NCI-H1694 treated with DMSO at 0.1 percent for 48 hours (cell line): ENCODE data around the gene MGMT.
A peak's percentile ranks its signal among the peaks of the same experiment; 100 is the strongest.
"Not testable (repeated sequence)": the region's sequence is repeated elsewhere in the genome, so short reads cannot be mapped to it uniquely, and the experiment has no call there.

ENCODE experiments used
- DNase-seq: peaks from one replicate; lab custom pipeline; 2025; lab: John Stamatoyannopoulos, UW

MGMT gene

DNA sequence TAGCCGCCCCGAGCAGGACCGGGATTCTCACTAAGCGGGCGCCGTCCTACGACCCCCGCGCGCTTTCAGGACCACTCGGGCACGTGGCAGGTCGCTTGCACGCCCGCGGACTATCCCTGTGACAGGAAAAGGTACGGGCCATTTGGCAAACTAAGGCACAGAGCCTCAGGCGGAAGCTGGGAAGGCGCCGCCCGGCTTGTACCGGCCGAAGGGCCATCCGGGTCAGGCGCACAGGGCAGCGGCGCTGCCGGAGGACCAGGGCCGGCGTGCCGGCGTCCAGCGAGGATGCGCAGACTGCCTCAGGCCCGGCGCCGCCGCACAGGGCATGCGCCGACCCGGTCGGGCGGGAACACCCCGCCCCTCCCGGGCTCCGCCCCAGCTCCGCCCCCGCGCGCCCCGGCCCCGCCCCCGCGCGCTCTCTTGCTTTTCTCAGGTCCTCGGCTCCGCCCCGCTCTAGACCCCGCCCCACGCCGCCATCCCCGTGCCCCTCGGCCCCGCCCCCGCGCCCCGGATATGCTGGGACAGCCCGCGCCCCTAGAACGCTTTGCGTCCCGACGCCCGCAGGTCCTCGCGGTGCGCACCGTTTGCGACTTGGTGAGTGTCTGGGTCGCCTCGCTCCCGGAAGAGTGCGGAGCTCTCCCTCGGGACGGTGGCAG is at the start of gene MGMT:
Gene MGMT, plus strand, starts transcription at position 539 of the 656 bp plus-strand sequence.
- no peak for DNase-seq

DNA sequence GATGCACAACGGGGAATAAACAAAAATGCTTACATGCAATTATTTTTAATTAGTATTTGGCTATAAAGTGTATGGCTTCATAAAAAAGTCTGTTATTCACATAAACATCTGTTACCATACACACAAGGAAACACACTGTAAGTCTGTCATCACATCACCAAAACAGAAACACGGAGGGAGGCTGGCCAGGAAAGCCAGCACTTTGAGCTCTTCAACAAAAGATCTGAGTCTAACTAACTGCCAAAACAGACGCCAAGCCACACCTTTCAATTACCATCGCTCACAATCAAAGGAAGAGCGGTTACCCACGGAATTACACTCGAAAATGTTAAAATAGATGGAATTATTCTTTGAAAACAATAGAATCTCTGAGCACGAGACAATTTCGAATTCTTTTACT is 49.2 kb upstream of the MGMT start:
- DNase-seq = peak; percentile 68

DNA sequence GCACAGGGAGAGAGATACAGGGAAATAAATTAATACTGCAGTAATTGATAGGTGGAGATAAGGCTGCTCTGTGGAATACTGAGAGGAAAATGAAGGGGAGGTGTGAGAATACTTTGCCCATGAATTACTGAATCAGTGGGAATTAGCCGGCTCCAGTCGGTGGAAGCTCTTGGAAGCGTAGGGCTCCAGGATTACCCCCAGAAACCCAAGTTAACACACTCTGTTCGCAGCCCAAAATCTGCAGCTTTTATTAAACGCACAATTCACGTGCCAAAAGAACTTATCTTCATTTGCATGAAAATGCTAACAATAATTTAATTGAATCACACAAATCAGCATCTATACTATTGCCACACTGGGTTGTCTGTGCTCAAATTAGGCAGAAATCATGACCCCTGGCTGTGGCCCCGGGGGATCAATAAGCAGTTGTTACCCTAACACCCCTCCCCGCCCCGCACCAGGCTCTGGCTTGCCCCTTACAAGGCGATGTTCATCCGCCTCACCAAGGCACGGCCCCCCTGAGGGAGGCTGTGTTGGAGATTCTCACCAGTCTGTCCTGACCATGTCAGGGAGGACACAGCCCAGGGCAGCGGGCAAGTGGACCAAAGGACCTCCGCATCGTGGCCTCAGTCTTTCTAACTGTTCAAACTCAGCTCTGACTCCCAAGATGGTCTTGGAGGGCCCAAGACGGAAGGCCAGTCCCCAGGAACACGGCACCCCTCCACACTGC is 48.4 kb upstream of the MGMT start:
- DNase-seq = no peak

DNA sequence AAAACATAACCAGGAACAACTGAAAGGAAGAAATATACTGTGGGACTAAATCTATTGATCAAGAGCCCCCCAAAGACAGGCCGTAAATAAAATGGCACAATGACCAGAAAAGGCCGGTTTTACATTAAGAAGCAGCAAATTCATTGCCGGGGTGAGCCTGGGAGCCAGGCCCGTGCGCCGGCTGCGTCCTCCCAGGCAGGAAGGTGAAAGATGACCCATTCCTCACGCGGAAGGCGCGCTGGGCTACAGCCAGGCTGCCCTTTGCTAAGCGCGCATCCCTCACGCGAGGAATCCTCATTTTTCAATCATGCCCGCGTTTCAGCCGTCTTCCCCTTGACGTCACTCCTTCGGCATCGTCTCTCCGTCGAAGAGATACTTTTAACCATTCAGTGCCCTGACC is 47.6 kb upstream of the MGMT start:
- no peak for DNase-seq

DNA sequence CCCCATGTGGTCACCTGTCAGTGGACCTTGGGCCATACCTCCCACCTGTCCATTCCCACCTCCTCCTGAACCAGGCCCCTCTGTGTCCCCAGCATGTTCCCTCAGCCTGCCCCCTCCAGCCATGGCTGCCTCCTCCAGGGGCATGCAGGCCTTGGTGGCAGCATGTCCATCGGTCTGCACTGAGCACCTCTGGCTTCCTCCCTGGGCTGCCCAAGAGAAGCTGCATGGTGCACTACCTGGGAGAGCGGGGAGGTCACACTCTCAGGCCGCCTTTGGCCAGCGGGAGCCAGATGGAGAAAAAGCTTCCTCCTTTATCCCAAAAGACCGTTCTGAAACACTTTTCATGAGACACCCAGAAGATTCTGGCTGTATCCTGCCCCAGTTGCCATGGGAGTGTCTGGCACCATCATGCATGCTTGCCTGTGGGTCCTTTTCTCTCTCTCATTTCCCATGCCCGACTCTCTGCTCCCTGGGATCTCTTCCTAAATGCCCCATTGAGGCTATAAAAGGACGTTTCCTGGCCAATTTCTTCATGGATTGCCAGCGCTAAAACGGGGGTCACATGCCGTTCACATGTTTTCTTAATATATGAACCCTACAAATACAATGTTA is 45.5 kb upstream of the MGMT start:
- DNase-seq = no peak

DNA sequence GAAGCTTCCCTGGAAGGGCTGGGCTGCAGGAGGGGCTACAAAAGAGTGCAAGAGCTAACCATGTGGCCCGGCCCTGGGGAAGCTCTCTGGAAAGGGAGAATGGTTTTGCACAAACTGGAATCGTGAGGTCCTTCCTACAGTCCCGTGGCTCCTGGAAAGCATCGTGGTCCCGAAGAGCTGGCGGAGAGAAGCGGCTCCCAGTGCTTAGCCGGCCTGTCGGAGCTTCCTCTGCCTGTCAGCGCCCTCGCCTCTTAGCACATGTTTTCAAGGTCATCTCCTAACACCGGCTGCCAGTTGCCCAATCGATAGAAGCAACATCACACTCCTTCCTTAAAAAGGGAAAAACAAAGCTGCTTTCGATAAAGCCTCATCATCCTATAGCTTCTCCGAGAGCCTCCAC is 42.1 kb upstream of the MGMT start:
- DNase-seq = no peak

DNA sequence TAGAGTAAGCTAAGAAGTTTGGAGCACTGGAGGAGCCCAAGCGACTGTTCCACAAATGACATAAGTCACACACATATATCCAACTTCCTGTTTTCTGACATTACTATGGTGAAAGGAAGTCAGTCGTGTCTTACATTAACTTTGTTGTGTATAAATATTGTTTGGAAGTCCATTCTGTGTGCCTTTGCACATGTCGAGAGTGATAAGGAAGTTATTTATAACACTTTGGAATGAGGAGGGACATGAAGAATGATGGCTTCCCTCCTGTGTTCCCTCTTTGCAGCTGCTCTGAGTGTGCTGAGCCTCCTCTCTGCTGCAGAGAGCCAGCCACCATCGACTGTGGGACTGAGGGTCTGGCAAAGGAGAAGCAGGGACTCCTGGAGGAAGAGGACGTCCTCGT is 40.4 kb upstream of the MGMT start:
- no peak for DNase-seq

DNA sequence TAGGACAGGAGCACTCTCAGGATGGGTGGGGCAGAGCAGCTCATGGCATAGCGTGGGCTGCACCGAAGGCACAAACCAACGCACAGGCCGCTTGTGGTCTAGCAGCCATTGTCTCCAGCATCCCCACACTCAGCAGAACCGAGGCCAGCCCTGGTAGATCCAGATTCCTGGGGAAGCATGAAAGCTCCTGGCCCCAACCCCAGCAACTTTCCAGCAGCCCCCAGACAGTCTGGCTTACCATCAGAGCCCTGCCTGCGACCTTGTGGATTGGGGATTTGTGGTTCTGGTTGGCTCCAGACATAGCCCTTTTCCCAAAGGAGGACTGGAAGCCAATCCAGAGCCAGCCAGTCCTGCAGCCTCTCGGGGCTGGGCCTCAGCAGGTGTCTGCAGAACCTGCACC is 33.8 kb upstream of the MGMT start:
- DNase-seq = no peak

DNA sequence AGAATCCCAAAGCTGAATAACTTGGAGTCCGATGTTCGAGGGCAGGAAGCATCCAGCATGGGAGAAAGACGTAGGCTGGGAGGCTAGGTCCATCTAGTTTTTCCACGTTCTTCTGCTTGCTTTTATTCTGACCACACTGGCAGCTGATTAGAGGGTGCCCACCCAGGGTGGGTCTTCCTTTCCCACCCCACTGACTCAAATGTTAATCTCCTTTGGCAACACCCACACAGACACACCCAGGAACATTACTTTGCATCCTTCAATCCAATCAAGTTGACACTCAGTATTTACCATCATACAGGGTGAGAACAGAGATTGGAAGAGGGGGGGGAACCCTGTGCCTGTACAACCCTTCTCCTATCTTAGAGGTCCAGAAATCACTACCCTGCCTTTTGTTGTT is 31.3 kb upstream of the MGMT start:
- not testable (repeated sequence) for DNase-seq

DNA sequence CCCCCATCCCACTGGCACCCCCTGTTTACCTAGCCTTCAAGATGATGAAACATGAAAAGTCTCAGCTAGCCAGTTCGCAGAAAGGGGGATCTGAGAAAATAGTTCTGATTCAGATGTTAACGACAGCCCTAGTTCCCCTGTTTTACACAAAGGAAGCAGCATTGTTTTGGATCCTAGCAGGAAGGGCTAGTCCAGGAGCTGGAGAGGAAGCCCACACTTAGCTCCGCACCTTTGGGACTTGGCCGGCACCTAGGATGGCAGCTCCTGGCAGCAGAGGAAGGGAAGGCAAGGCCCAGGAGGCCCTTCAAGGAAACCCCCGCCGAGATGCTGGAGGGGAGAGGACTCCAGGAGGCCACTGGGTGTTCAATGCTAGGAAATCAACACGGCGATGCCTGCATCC is 29.0 kb upstream of the MGMT start:
- no peak for DNase-seq

DNA sequence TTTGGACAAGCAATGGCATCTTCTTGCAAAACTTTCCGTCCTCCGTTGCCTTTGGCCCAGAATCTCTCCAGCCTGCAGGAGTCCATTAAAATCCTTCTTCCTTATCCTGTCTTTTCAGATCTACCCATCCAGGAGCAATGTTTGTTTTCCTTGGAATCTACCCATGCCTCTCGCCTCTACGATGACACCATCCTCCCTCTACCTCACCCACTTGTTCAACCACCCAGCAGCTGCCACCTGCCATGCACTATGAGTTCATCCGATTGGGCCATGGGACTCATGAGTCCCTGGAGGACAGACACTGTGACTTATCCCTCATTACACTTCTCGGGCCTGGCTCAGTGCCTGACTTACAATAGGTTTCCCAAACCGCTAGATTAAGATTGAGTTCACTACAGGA is 26.8 kb upstream of the MGMT start:
- DNase-seq = no peak

DNA sequence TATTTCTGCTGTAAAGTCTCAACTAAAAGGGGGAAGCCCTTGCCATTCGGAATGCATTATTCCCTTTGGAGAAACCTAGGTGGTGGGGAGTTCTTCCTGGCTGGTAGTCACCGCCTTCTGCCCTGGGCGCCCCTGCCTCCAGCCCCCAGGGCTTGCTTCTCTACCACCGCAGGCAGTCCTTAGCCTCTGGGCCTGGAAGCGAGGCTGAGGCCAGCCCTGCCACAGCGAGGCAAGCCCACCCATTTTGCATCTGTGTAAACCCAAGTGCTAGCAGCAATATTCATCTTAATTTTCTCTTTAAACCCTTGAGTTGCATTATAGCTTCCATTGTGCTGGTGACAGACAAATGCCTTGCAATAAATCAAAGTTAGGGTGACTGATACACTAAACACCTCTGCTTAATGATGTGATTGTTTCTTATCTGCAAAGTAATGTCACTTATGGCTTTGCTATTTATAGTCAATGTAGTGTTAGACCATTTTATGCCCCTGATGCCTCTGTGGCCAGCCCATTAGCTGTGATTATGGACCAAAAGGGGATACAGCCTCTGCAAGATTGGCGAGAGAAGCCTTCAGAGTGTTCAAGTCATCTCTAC is 26.2 kb upstream of the MGMT start:
- no peak for DNase-seq

DNA sequence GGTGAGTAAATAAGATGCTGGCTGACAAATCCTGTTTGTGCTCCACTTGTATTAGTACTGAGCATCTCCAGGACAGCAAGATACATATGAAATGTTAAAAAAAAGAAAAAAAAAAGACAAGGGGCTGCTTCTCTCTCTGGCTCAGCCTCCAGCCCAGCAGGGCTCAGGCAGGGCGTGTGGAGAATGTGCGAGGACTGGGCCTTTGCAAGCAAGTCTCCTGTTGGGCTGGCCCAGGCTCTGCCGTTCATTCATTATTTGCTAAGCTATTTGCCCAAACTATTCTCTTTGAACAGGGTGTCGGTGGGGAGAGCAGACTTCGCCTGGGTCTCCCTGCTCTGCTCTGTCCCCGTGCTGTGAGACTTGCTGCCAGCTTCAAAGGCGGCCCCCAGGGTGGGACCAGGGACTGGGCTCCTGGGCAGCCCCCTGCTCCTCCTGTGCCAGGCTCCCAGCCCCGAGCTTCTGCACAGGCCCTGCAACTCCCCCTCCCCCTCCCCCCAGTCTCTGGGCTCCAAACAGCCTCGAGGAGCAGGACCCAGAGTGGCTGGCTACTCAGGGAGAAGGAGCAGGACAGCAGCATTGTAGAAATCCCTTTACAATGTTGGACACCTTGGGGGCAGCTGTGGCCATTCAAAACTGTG is 25.6 kb upstream of the MGMT start:
- DNase-seq = no peak

DNA sequence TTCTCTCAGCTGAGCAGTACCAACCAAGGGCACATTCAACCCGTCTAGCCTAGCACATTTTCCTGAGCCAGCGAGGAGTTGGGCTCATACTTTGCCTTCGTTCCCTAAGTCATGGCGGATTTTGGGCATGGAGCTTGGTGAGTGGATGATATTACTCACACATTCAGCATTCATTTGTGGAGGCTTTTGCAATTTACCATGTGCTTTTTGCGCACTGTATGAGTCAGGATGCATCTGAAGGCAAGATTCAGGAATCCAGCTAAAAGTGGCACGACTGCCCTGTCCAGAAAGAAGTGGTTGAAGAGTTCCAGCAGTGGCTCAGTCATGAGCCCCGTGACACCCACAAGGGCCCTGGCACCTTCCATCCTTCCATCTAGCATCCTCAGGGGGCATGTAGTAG is 24.2 kb upstream of the MGMT start:
- no peak for DNase-seq

DNA sequence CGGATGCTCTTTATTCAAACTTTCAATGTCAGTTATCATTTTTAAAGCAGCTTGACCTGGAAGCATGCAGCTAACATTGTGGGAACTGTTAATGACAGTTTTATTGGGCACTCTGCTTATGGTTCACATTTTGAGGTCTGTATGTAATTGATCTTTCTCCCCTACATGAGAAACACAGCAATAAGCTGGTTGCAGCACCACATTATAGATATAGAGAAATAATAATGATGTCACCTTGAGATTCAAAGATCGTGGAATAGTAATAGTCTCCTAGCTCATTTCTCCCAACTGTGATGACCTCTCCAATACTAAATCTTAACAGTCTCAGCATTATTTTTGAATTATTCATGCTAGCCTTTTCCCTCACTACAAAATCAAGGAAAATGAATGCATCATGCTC is 22.7 kb upstream of the MGMT start:
- DNase-seq = no peak

DNA sequence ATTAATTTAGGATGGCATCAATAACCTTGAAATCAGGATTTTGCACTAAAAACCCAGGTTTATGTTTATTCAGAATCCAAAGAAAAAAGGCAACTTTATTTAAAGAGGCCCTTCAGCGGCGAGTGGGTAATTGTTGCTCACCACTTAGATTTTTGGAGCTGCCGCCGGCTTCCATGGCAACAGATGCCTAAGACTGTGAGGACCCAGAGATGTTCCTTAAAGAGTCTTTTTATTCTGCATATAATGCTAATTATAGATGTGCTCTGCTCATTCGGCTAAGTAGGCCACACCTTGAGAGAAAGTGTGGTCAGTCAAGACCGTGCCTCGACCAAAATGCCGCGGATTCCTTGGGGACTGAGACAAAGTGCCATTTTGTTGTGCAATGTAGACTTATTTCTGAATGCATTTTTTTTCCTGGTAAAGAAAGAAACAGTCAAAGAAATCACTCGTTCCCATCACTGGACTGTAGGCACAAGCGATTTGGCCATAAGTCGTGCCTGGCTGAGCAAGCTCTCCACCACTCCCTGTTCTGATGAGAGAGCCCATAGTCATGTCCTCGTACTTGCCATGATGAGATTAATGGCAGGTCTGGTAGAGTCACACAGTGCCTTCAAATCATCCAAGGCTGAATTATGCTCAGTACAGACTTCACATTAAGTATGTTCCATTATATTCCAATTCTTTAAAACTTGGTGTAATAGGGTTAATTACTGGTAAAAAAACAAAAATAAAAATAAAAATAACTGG is 21.4 kb upstream of the MGMT start:
- no peak for DNase-seq

DNA sequence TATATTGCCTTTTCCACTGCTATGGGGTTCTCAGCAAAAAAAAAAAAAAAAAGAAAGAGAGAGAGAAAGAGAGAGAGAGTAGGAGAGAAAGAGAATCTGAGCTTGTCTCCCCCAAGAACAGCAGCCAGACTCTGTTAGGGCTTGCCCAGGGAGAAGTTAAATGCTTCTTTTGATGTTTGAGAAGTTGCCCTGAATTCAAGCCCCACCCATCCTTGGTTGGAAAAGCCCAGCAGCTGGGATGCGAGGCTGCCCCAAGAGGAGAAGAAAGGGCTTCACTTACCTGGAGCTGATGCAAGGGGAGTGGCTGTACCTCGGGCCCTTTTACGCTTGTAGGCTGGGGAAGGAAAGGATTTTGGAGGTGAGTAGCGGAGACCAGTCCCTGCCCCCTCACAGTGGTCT is 20.9 kb upstream of the MGMT start:
- DNase-seq = no peak

DNA sequence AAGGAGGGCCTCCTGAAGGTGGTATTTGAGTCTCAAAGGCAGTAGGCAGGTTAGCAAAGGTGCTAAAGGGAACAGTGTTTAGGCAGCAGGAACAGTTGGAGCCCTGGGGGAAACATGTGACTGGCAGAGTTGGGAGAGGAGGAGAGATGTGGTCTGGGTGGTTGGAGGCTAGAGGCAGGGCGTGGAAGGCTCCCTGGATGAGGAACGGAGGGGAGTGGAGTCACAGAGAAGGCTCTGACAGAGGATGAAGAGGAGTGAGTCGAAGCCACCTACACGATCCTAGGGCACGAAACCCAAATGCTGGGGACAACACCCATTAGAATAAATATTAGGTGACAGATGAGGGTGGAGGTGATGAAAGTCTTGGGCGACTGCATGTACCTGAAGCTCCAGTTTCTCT is 19.6 kb upstream of the MGMT start:
- no peak for DNase-seq

DNA sequence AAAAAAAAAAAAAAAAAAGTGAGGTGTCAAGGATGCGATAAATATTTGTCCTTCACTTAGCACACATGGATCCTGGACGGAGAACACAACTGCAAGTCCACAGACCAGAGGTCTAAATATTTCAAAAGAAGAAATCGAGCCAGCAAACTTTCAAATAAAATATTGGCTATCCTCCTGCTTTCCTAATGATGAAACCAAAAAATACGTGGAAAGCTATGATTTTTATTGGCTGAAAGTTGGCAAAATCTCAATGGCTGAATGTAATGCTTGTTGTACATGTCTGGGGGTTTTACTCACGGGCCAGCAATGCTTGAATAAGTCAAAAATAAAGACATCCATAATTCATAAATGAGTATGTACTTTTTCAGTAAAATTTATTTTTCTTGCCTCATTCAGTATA is 19.0 kb upstream of the MGMT start:
- DNase-seq = no peak

DNA sequence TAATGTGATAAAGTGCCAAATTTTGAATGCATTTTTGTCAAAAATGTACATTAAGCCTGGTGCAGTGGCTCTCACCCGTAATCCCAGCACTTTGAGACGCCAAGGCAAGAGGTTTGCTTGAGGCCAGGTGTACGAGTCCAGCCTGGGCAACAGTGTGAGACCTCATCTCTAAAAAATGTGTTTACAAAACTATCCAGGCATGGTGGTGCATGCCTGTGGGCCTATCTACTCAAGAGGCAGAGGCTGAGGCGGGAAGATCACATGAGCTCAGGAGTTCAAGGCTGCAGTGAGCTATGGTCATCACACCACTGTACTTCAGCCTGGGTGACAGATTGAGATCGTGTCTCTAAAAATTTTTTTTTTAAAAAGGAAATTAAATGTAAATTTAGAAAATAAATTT is 18.5 kb upstream of the MGMT start:
- DNase-seq = no peak

DNA sequence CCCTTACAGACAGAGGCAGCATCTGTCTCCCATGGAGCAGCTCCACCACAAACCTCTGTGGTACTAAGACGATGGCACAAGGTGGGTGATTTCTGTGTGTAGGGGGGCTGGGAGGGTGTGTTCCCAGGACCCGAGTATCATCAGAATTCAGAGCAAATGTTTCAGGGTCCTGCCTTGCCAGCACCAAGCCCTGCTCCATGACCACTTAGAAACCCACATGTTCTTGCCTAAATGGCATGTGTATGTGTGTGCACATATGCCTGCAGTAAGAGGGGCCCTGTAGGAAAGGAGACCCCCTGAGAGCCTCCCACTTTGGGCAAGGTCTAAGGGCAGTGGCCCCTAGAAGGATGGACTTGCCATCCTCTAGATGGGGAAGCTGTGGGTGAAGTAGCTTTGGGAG is 17.1 kb upstream of the MGMT start:
- no peak for DNase-seq

DNA sequence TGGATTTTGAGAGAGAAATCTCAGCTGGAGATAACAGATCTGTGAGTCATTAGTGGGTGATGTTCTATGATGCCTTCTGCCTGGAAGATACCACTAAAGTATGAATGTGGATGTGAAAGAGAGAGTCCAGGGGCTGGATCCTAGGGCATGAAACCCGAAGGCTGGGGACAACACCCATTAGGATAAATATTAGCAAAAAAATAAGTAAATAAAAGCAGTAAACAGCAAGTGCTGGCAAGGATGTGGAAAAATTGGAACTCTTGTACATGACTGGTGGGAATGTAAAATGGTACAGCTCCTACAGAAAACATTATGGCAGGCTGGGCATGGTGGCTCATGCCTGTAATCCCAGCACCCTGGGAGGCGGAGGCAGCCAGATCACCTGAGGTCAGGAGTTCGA is 16.6 kb upstream of the MGMT start:
- DNase-seq = no peak
